Activated T-helper 2 cell treated with anti-CD3 and anti-CD28 coated beads, Interferon-gamma antibody, Interleukin-2, Interleukin-4, amounts not matched to agents 10 μg/mL and 5 μg/mL and 100 μg/mL, durations not matched to agents 14 hours and 24 hours and 36 hours (primary cell): ENCODE data around the gene CLIC1. TPM values are rescaled to one million over a fixed set of nuclear protein-coding genes. Genes with fewer than 3 reads are reported as not detected.

Experiments
- DNase-seq: peaks from one replicate; pipeline ENCODE4 v3.0.0; 2021; ENCODE audit warnings: low spot score
- H3K27ac Mint-ChIP-seq: one replicate; pipeline ENCODE4 v1.8.0; 2021; ENCODE audit warnings: mixed read lengths
- H3K27me3 Mint-ChIP-seq: one replicate; pipeline ENCODE4 v1.8.0; 2021; ENCODE audit warnings: low read depth, mixed read lengths
- H3K36me3 Mint-ChIP-seq: one replicate; pipeline ENCODE4 v1.8.0; 2021; ENCODE audit warnings: low read depth, mixed read lengths
- H3K4me1 Mint-ChIP-seq: one replicate; pipeline ENCODE4 v1.8.0; 2021; ENCODE audit warnings: low read depth, mixed read lengths
- H3K4me3 Mint-ChIP-seq: one replicate; pipeline ENCODE4 v1.8.0; 2021; ENCODE audit warnings: low read depth, mild to moderate bottlenecking, moderate library complexity, mixed read lengths
- H3K9me3 Mint-ChIP-seq: one replicate; pipeline ENCODE4 v1.8.0; 2021; ENCODE audit warnings: mixed read lengths
- intact Hi-C: fragments of 100-400 bp; cut with micrococcal nuclease; formaldehyde crosslinking; loops from one replicate; pipeline ENCODE4 v1.15.1; 2023
- total RNA-seq: library from RNA; stranded (reverse); gene quantifications from 2 replicates; pipeline ENCODE4 v1.2.3, GENCODE V29; 2022

The CLIC1 gene
- total RNA-seq: 412 and 423 TPM in 2 replicates

GRCh38 chr6:31736021-31736767, at the start of gene CLIC1:
TSS of gene CLIC1 (minus strand) at chr6:31736530. CDS start at chr6:31736300, 230 bp downstream.
- Mint-ChIP-seq H3K4me1 (peaks cover 52% of the 10 kb centered on the region), H3K9me3 (no peaks in the 10 kb centered on the region), H3K36me3 (peaks cover 60% of the 10 kb centered on the region), H3K27ac (peak within 1 kb of the TSS; percentile 91), H3K4me3 (peak within 1 kb of the TSS; percentile 93), H3K27me3 (no peaks in the 10 kb centered on the region)
- DNase-seq: peak; percentile 79
- intact Hi-C loops: no loop called here

- intact Hi-C loops: no loop called here
- H3K9me3 Mint-ChIP-seq: no peaks in the 10 kb centered on the region
- no peak overlapping the region for H3K27ac Mint-ChIP-seq
- H3K36me3 Mint-ChIP-seq: peaks cover 51% of the 10 kb centered on the region
- H3K4me3 Mint-ChIP-seq: no peak overlapping the region
- H3K4me1 Mint-ChIP-seq: peaks cover 3% of the 10 kb centered on the region
- H3K27me3 Mint-ChIP-seq: no peaks in the 10 kb centered on the region
- DNase-seq: no peak
Measured at GRCh38 chr6:31785475-31785874, 49.1 kb upstream of the CLIC1 start.

DNA sequence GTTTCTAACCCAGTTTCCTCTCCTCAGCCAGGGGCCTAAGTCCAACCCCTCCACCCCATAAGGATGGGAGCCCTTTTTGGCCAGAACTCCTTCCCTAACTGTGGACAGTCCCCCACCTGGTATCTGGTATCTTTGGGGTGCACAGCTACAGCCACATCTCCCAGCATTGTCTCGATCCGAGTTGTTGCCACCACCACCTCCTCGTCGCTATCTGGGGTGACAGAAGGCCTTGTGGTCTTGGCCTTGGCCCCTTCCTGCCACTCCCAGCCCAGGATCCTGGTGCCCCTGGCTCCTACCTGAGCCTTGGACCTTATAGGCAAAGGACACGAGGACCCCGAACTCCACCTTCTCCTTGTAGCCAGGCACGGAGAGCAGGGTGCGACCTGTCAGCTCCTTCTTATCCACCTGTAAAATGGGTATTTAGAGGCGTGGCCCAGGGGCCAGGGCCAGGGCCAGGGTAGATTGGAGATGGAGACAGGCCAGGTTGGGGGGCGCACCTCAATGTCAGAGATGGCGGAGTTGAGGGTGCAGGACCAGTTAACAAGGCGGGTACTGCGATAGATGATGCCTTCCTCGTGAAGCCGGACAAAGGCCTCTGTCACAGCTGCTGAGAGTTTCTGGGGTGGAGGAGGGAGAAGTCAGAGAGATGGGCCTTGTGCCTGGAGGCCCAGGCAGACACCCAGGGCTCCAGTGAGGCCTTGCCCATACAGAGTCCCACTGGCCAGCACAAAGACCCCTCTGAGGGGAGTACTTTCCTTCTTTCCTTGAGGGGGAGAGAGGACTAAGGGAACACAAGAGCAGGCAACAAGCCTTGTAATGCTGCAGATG, 48.0 kb upstream of the CLIC1 start:
- no peak for DNase-seq
- Mint-ChIP-seq H3K27ac (no peak overlapping the region), H3K36me3 (peaks cover 52% of the 10 kb centered on the region), H3K27me3 (no peaks in the 10 kb centered on the region), H3K4me3 (no peak overlapping the region), H3K4me1 (peaks cover 2% of the 10 kb centered on the region), H3K9me3 (no peaks in the 10 kb centered on the region)
- intact Hi-C loops: no loop called here

- Mint-ChIP-seq H3K4me1 (peaks cover 3% of the 10 kb centered on the region), H3K9me3 (no peaks in the 10 kb centered on the region), H3K27ac (no peak overlapping the region), H3K36me3 (peaks cover 60% of the 10 kb centered on the region), H3K27me3 (no peaks in the 10 kb centered on the region), H3K4me3 (no peak overlapping the region)
- intact Hi-C loops: no loop called here
- no peak for DNase-seq
Measured at GRCh38 chr6:31782126-31782855, 46.0 kb upstream of the CLIC1 start.

DNA sequence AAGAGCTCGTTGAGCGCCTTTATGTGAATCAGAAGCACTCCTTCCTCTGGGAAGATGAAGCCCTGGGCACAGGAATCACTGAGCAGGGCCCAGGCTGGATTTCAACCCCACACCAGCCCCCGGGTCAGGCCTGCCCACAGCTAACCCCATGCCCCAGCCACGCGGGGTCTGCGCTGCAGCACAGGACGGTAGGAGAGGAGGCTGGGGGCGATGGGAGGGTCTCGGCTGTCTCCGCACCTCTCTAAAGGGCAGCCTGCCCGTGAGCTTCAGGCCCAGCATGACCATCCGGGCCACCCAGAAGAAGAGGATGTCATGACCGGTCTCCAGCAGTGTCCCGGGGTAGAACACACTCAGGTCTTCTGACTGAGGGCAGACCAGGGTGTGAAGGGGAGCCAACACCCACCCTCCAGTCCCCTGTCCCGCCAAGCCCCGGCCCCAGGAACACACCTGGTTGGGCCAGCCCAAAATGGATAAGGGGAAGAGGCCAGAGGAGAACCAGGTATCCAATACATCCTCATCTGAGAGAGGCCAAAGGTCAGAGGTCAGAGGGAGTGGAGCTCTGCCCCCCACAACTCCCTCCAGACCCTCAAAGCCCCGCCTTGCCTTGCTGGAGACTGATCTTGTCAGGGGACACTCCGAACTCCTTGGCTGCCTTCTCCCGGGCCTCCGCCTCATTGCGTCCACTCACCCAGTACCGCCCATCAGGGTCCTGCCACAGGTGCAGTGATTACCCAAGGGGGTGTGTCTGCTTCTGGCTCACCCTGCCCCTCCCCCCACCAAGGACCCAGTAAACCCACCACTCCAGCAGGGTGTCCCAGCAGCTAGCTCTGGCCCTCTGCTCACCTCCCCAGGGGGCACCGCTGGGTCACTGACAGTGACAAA, 45.2 kb upstream of the CLIC1 start:
- no peaks in the 10 kb centered on the region for H3K9me3 Mint-ChIP-seq
- no peak for DNase-seq
- H3K4me3 Mint-ChIP-seq: no peak overlapping the region
- intact Hi-C loops: no loop called here
- no peaks in the 10 kb centered on the region for H3K27me3 Mint-ChIP-seq
- peaks cover 8% of the 10 kb centered on the region for H3K4me1 Mint-ChIP-seq
- no peak overlapping the region for H3K27ac Mint-ChIP-seq
- H3K36me3 Mint-ChIP-seq: peaks cover 59% of the 10 kb centered on the region

GRCh38 chr6:31780507-31781243, 44.3 kb upstream of the CLIC1 start:
- H3K27me3 Mint-ChIP-seq: no peaks in the 10 kb centered on the region
- H3K36me3 Mint-ChIP-seq: peaks cover 55% of the 10 kb centered on the region
- DNase-seq: no peak
- H3K27ac Mint-ChIP-seq: no peak overlapping the region
- intact Hi-C loops: no loop called here
- no peak overlapping the region for H3K4me3 Mint-ChIP-seq
- no peaks in the 10 kb centered on the region for H3K9me3 Mint-ChIP-seq
- H3K4me1 Mint-ChIP-seq: peaks cover 13% of the 10 kb centered on the region

DNA sequence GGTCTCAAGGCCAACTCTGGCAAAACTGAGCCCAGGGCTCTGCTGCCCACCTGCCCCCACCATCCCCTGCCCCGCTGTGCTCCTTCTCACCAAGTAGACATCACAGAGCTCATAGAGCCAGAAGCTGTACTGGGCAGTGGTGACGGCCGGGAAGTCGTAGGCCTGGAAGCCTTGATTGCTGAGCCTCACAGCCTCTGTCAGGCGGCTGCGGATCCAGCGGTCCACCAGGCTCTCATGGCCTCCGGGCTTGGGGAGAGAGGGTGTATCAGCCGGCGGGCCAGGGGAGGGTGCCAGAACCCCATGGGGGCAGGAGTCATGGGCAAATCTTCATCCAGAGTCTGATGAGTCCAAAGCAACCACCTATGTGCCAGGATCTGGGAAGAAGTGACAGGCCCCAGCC, 43.6 kb upstream of the CLIC1 start:
- Mint-ChIP-seq H3K4me1 (peaks cover 19% of the 10 kb centered on the region), H3K4me3 (no peak overlapping the region), H3K27me3 (no peaks in the 10 kb centered on the region), H3K27ac (no peak overlapping the region), H3K9me3 (no peaks in the 10 kb centered on the region), H3K36me3 (peaks cover 49% of the 10 kb centered on the region)
- no peak for DNase-seq
- intact Hi-C loops: no loop called here

DNA sequence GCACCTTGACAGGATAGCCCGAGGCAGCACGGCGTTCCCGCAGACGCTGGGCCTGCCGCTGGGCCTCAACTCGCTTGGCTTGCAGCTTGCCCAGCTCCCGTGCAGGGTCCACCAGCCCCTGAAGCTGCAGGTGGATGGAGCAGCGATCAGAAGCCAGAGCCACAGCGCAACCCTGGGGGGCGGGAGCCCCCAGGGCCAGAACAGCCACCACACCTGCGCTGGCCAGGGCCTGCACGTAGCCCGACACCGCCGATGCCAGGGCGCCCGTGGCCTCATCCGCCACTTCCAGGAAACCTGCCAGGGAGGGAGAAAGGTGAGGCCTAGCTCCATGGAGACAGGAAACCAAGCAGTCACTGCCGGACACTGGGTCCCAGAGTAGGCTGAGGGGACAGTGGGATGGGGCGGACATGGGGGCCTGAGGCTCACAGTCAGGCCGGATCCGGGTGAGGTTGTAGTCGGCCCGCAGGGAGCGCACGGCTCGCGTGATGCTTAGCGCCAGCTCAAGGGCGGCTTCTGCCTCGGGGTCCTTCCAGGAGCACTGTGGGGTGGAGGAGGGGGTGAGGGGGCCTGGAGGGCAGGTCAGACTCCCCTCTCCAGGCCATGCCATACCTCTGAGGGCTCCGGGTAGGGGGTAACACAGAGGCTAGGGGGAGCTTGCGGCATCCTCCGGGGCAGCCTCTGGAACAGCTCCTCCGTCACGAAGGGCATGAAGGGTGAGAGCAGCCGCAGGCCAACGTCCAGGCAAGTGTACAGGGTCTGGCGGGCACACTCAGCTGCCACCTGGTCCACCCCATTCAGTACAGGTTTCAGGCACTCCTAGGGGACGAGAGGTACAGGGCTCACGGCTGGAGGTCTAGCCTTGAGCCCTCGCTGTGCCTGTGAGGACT, 42.9 kb upstream of the CLIC1 start:
- Mint-ChIP-seq H3K36me3 (peaks cover 43% of the 10 kb centered on the region), H3K4me1 (peaks cover 19% of the 10 kb centered on the region), H3K9me3 (no peaks in the 10 kb centered on the region), H3K4me3 (no peak overlapping the region), H3K27me3 (no peaks in the 10 kb centered on the region), H3K27ac (no peak overlapping the region)
- intact Hi-C loops: no loop called here
- DNase-seq: no peak

- no peak overlapping the region for H3K4me3 Mint-ChIP-seq
- H3K9me3 Mint-ChIP-seq: no peaks in the 10 kb centered on the region
- H3K27me3 Mint-ChIP-seq: no peaks in the 10 kb centered on the region
- no peak for DNase-seq
- no peak overlapping the region for H3K27ac Mint-ChIP-seq
- intact Hi-C loops: no loop called here
- peaks cover 38% of the 10 kb centered on the region for H3K36me3 Mint-ChIP-seq
- peaks cover 19% of the 10 kb centered on the region for H3K4me1 Mint-ChIP-seq
Measured at GRCh38 chr6:31778193-31778592, 41.9 kb upstream of the CLIC1 start.

DNA sequence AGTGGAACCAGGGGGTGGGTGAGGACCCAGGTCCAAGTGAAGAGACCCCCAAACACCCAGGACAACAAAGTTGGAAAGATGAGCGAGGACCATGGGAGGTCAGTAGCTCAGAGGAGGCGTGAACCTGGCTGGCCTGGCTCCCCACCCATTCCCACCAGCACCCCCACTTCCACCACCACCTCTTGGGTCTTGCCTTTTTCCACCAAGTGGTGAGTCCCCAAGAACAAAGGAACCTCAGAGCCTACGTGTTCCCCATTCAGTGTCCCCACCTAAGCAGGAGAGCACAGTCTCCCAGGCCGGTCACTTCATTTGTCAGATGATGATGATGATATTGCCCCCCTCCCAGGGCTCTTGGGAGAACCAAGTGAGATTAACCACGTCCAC, 41.3 kb upstream of the CLIC1 start:
- DNase-seq: no peak
- Mint-ChIP-seq H3K4me1 (peaks cover 23% of the 10 kb centered on the region), H3K27me3 (no peaks in the 10 kb centered on the region), H3K36me3 (peaks cover 33% of the 10 kb centered on the region), H3K27ac (peak overlapping the region; percentile 83), H3K4me3 (peak overlapping the region; percentile 13), H3K9me3 (no peaks in the 10 kb centered on the region)
- intact Hi-C loops: loop anchor here (2.0 kb wide), 1 partner anchor 39 kb away; no protein-coding TSS in a partner anchor
